GM23338 (cell line): ENCODE data around the gene RAPGEF4.

Experiments used
- EZH2 ChIP-seq: fragments of 200-600 bp; sonication (generic); IDR thresholded peaks from one replicate; pipeline ENCODE4 v1.8.0; 2017; ENCODE audit warnings: antibody characterized with exemption, mild to moderate bottlenecking, low read depth; ENCODE audit not compliant: unreplicated experiment
- EZH2phosphoT487 ChIP-seq: fragments of 200-600 bp; sonication (generic); IDR thresholded peaks from one replicate; pipeline ENCODE4 v1.8.1; 2018; ENCODE audit warnings: antibody characterized with exemption; ENCODE audit not compliant: unreplicated experiment
- JUNB ChIP-seq: IDR thresholded peaks from one replicate; pipeline ENCODE4 v1.6.1; 2016; ENCODE audit warnings: antibody characterized with exemption; ENCODE audit not compliant: unreplicated experiment
- POLR2AphosphoS5 ChIP-seq: IDR thresholded peaks from 2 replicates; pipeline ENCODE4 v1.6.1; 2016; ENCODE audit warnings: antibody characterized with exemption, low read depth
- ZNF331 ChIP-seq: fragments of 250-450 bp; sonication (Bioruptor Pico); IDR thresholded peaks from 2 replicates; pipeline ENCODE4 v1.5.0; 2020; ENCODE audit warnings: low read depth, mild to moderate bottlenecking, moderate library complexity
- TF ChIP-seq, protein P1 (sequence below), 2 experiments: fragments of 200-600 bp in 1 of 2; sonication (generic) in 1 of 2; conservative IDR thresholded peaks; 2 replicates each; pipeline versions ENCODE4 v1.5.1 to v1.6.1; 2016 to 2017; ENCODE audit warnings: antibody characterized with exemption in 2 of 2, low read depth in 2 of 2, mild to moderate bottlenecking in 2 of 2, moderate library complexity in 1 of 2
- TF ChIP-seq, protein P2 (sequence below): fragments of 250-450 bp; sonication (Bioruptor Pico); IDR thresholded peaks from 2 replicates; pipeline ENCODE4 v1.5.0; 2020; ENCODE audit warnings: mild to moderate bottlenecking, moderate library complexity
- TF ChIP-seq, protein P3 (sequence below): IDR thresholded peaks from one replicate; pipeline ENCODE4 v1.6.1; 2018; ENCODE audit warnings: antibody characterized with exemption; ENCODE audit not compliant: unreplicated experiment
- TF ChIP-seq, protein P4 (sequence below): IDR thresholded peaks from 2 replicates; pipeline ENCODE4 v1.6.1; 2016; ENCODE audit warnings: antibody characterized with exemption

DNA sequence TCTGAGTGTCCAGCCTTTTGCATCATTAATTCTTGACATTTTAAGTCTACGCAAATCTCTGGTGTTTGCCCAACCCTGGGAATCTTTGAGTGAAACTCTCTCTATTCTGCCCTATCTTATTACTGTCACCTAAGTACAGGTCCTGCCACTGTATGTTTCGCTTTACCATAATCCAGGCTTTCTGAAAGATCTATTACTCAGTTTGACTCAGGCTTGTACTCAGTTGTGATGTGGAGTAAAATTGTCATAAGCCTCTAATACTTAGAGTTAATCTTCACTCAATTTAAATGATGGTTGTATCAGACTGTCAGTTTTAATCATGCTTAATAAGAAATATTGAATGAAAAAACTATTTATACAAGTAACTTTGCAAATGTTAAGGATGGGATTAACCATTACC is 30.3 kb upstream of the RAPGEF4 start:
- TF ChIP-seq, protein P1, sequence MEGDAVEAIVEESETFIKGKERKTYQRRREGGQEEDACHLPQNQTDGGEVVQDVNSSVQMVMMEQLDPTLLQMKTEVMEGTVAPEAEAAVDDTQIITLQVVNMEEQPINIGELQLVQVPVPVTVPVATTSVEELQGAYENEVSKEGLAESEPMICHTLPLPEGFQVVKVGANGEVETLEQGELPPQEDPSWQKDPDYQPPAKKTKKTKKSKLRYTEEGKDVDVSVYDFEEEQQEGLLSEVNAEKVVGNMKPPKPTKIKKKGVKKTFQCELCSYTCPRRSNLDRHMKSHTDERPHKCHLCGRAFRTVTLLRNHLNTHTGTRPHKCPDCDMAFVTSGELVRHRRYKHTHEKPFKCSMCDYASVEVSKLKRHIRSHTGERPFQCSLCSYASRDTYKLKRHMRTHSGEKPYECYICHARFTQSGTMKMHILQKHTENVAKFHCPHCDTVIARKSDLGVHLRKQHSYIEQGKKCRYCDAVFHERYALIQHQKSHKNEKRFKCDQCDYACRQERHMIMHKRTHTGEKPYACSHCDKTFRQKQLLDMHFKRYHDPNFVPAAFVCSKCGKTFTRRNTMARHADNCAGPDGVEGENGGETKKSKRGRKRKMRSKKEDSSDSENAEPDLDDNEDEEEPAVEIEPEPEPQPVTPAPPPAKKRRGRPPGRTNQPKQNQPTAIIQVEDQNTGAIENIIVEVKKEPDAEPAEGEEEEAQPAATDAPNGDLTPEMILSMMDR (conservative IDR thresholded peaks at IDR 0.05; ENCODE audit: low read depth in 2 of 2), result no peak
- no peak for TF ChIP-seq EZH2
- no peak for TF ChIP-seq POLR2AphosphoS5
- TF ChIP-seq, protein P2, sequence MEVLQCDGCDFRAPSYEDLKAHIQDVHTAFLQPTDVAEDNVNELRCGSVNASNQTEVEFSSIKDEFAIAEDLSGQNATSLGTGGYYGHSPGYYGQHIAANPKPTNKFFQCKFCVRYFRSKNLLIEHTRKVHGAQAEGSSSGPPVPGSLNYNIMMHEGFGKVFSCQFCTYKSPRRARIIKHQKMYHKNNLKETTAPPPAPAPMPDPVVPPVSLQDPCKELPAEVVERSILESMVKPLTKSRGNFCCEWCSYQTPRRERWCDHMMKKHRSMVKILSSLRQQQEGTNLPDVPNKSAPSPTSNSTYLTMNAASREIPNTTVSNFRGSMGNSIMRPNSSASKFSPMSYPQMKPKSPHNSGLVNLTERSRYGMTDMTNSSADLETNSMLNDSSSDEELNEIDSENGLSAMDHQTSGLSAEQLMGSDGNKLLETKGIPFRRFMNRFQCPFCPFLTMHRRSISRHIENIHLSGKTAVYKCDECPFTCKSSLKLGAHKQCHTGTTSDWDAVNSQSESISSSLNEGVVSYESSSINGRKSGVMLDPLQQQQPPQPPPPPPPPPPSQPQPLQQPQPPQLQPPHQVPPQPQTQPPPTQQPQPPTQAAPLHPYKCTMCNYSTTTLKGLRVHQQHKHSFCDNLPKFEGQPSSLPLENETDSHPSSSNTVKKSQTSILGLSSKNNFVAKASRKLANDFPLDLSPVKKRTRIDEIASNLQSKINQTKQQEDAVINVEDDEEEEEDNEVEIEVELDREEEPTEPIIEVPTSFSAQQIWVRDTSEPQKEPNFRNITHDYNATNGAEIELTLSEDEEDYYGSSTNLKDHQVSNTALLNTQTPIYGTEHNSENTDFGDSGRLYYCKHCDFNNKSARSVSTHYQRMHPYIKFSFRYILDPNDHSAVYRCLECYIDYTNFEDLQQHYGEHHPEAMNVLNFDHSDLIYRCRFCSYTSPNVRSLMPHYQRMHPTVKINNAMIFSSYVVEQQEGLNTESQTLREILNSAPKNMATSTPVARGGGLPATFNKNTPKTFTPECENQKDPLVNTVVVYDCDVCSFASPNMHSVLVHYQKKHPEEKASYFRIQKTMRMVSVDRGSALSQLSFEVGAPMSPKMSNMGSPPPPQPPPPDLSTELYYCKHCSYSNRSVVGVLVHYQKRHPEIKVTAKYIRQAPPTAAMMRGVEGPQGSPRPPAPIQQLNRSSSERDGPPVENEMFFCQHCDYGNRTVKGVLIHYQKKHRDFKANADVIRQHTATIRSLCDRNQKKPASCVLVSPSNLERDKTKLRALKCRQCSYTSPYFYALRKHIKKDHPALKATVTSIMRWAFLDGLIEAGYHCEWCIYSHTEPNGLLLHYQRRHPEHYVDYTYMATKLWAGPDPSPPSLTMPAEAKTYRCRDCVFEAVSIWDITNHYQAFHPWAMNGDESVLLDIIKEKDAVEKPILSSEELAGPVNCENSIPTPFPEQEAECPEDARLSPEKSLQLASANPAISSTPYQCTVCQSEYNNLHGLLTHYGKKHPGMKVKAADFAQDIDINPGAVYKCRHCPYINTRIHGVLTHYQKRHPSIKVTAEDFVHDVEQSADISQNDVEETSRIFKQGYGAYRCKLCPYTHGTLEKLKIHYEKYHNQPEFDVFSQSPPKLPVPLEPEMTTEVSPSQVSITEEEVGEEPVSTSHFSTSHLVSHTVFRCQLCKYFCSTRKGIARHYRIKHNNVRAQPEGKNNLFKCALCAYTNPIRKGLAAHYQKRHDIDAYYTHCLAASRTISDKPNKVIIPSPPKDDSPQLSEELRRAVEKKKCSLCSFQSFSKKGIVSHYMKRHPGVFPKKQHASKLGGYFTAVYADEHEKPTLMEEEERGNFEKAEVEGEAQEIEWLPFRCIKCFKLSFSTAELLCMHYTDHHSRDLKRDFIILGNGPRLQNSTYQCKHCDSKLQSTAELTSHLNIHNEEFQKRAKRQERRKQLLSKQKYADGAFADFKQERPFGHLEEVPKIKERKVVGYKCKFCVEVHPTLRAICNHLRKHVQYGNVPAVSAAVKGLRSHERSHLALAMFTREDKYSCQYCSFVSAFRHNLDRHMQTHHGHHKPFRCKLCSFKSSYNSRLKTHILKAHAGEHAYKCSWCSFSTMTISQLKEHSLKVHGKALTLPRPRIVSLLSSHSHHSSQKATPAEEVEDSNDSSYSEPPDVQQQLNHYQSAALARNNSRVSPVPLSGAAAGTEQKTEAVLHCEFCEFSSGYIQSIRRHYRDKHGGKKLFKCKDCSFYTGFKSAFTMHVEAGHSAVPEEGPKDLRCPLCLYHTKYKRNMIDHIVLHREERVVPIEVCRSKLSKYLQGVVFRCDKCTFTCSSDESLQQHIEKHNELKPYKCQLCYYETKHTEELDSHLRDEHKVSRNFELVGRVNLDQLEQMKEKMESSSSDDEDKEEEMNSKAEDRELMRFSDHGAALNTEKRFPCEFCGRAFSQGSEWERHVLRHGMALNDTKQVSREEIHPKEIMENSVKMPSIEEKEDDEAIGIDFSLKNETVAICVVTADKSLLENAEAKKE (CRISPR knock-in tag), result no peak
- TF ChIP-seq JUNB, result no peak
- no peak for TF ChIP-seq EZH2phosphoT487
- TF ChIP-seq, protein P3, sequence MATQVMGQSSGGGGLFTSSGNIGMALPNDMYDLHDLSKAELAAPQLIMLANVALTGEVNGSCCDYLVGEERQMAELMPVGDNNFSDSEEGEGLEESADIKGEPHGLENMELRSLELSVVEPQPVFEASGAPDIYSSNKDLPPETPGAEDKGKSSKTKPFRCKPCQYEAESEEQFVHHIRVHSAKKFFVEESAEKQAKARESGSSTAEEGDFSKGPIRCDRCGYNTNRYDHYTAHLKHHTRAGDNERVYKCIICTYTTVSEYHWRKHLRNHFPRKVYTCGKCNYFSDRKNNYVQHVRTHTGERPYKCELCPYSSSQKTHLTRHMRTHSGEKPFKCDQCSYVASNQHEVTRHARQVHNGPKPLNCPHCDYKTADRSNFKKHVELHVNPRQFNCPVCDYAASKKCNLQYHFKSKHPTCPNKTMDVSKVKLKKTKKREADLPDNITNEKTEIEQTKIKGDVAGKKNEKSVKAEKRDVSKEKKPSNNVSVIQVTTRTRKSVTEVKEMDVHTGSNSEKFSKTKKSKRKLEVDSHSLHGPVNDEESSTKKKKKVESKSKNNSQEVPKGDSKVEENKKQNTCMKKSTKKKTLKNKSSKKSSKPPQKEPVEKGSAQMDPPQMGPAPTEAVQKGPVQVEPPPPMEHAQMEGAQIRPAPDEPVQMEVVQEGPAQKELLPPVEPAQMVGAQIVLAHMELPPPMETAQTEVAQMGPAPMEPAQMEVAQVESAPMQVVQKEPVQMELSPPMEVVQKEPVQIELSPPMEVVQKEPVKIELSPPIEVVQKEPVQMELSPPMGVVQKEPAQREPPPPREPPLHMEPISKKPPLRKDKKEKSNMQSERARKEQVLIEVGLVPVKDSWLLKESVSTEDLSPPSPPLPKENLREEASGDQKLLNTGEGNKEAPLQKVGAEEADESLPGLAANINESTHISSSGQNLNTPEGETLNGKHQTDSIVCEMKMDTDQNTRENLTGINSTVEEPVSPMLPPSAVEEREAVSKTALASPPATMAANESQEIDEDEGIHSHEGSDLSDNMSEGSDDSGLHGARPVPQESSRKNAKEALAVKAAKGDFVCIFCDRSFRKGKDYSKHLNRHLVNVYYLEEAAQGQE, result no peak
- TF ChIP-seq, protein P4, sequence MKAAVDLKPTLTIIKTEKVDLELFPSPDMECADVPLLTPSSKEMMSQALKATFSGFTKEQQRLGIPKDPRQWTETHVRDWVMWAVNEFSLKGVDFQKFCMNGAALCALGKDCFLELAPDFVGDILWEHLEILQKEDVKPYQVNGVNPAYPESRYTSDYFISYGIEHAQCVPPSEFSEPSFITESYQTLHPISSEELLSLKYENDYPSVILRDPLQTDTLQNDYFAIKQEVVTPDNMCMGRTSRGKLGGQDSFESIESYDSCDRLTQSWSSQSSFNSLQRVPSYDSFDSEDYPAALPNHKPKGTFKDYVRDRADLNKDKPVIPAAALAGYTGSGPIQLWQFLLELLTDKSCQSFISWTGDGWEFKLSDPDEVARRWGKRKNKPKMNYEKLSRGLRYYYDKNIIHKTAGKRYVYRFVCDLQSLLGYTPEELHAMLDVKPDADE, result no peak
- TF ChIP-seq ZNF331 (CRISPR knock-in tag), result no peak
